Astrocyte (in vitro differentiated cells and primary cell): ENCODE results near the gene CFAP206. TPM values are rescaled to one million over a fixed set of nuclear protein-coding genes. Genes with fewer than 3 reads are reported as not detected.
A peak's percentile ranks its signal among the peaks of the same experiment; 100 is the strongest.

Experiments used
- DNase-seq: peaks from one replicate; pipeline ENCODE4 v3.0.0-alpha.2; 2010; ENCODE audit warnings: low read depth
- FAIRE-seq: peaks from 2 replicates; lab custom pipeline; 2011; peaks lifted over from hg19 to GRCh38; lab: Jason Lieb, UNC
- H2AFZ ChIP-seq: 2 replicates; pipeline ENCODE4 v1.6.0; 2012; ENCODE audit warnings: low read depth, low read length, inconsistent platforms
- H3K27ac ChIP-seq: 2 replicates; pipeline ENCODE4 v1.5.1; 2011; ENCODE audit warnings: low read depth, low read length, inconsistent platforms
- H3K27me3 ChIP-seq: 2 replicates; pipeline ENCODE4 v1.6.0; 2011; ENCODE audit warnings: low read length, inconsistent platforms; ENCODE audit not compliant: insufficient read depth
- H3K36me3 ChIP-seq: 2 replicates; pipeline ENCODE4 v1.5.1; 2011; ENCODE audit warnings: low read length, inconsistent platforms; ENCODE audit not compliant: insufficient read depth
- H3K4me1 ChIP-seq: 2 replicates; pipeline ENCODE4 v1.5.1; 2011; ENCODE audit warnings: low read length, inconsistent platforms; ENCODE audit not compliant: insufficient read depth
- H3K4me2 ChIP-seq: 2 replicates; pipeline ENCODE4 v1.6.0; 2012; ENCODE audit warnings: low read length, inconsistent platforms
- H3K4me3 ChIP-seq: 2 replicates; pipeline ENCODE4 v1.5.1; 2011; ENCODE audit warnings: low read depth, mild to moderate bottlenecking, low read length, inconsistent platforms; ENCODE audit not compliant: insufficient read depth
- H3K79me2 ChIP-seq: 2 replicates; pipeline ENCODE4 v1.6.0; 2012; ENCODE audit warnings: mild to moderate bottlenecking, low read length, inconsistent platforms; ENCODE audit not compliant: insufficient read depth
- H3K9ac ChIP-seq: 2 replicates; pipeline ENCODE4 v1.6.0; 2012; ENCODE audit warnings: mild to moderate bottlenecking, low read length, inconsistent platforms
- H3K9me3 ChIP-seq: 2 replicates; pipeline ENCODE4 v1.5.1; 2012; ENCODE audit warnings: low read depth, mild to moderate bottlenecking, low read length, inconsistent platforms; ENCODE audit not compliant: insufficient read depth
- H4K20me1 ChIP-seq: 2 replicates; pipeline ENCODE4 v1.6.0; 2012; ENCODE audit warnings: low read length, inconsistent platforms; ENCODE audit not compliant: insufficient read depth
- H3K27ac Mint-ChIP-seq: one replicate; pipeline ENCODE4 v1.8.0; 2021; ENCODE audit warnings: mild to moderate bottlenecking, mixed read lengths; ENCODE audit not compliant: unreplicated experiment
- H3K27me3 Mint-ChIP-seq: one replicate; pipeline ENCODE4 v1.8.0; 2021; ENCODE audit warnings: low read depth, mixed read lengths; ENCODE audit not compliant: unreplicated experiment
- H3K36me3 Mint-ChIP-seq: one replicate; pipeline ENCODE4 v1.8.0; 2021; ENCODE audit warnings: low read depth, mixed read lengths; ENCODE audit not compliant: unreplicated experiment
- H3K4me1 Mint-ChIP-seq: one replicate; pipeline ENCODE4 v1.8.0; 2021; ENCODE audit warnings: low read depth, mixed read lengths; ENCODE audit not compliant: unreplicated experiment
- H3K4me3 Mint-ChIP-seq: one replicate; pipeline ENCODE4 v1.8.0; 2021; ENCODE audit warnings: mild to moderate bottlenecking, moderate library complexity, mixed read lengths; ENCODE audit not compliant: unreplicated experiment
- H3K9me3 Mint-ChIP-seq: one replicate; pipeline ENCODE4 v1.8.0; 2021; ENCODE audit warnings: mild to moderate bottlenecking, mixed read lengths; ENCODE audit not compliant: unreplicated experiment
- CTCF ChIP-seq: IDR thresholded peaks from 2 replicates; pipeline ENCODE4 v1.5.1; 2011; ENCODE audit warnings: low read depth, mild to moderate bottlenecking, inconsistent platforms, low read length, moderate library complexity; ENCODE audit not compliant: insufficient read depth
- EZH2 ChIP-seq: IDR thresholded peaks from 2 replicates; pipeline ENCODE4 v1.6.1; 2012; ENCODE audit warnings: mild to moderate bottlenecking, low read length, inconsistent platforms; ENCODE audit not compliant: insufficient read depth
- total RNA-seq: library from RNA; stranded (reverse); gene quantifications from 2 replicates; pipeline ENCODE4 v1.2.1, GENCODE V29; 2021

CFAP206 gene
- total RNA-seq, 1 donor from 2014 or later: 0.79 TPM

- Histone ChIP-seq H3K27ac (no peak overlapping the region), H3K4me3 (no peak overlapping the region), H4K20me1 (no peaks in the 10 kb centered on the region), H3K27me3 (no peaks in the 10 kb centered on the region), H2AFZ (no peak overlapping the region), H3K36me3 (no peaks in the 10 kb centered on the region), H3K9me3 (no peaks in the 10 kb centered on the region), H3K4me1 (no peaks in the 10 kb centered on the region), H3K4me2 (no peak overlapping the region), H3K79me2 (no peaks in the 10 kb centered on the region), H3K9ac (no peak overlapping the region)
- H3K36me3 Mint-ChIP-seq: no peaks in the 10 kb centered on the region
- no peaks in the 10 kb centered on the region for H3K4me1 Mint-ChIP-seq
- no peaks in the 10 kb centered on the region for H3K9me3 Mint-ChIP-seq
- H3K27ac Mint-ChIP-seq: no peak overlapping the region
- FAIRE-seq (no peak), DNase-seq (no peak)
- H3K4me3 Mint-ChIP-seq: no peak overlapping the region
- H3K27me3 Mint-ChIP-seq: no peaks in the 10 kb centered on the region
- TF ChIP-seq CTCF: no peak
- no peak for TF ChIP-seq EZH2
These were observed 22.7 kb downstream of the CFAP206 start for GRCh38 chr6:87430499-87430898.

GRCh38 chr6:87431263-87431662 lies 23.5 kb downstream of the CFAP206 start:
- H3K9me3 Mint-ChIP-seq: no peaks in the 10 kb centered on the region
- Histone ChIP-seq H3K36me3 (no peaks in the 10 kb centered on the region), H3K27ac (no peak overlapping the region), H3K4me3 (no peak overlapping the region), H3K79me2 (no peaks in the 10 kb centered on the region), H3K9me3 (no peaks in the 10 kb centered on the region), H3K4me1 (no peaks in the 10 kb centered on the region), H4K20me1 (no peaks in the 10 kb centered on the region), H3K9ac (no peak overlapping the region), H3K27me3 (no peaks in the 10 kb centered on the region), H3K4me2 (no peak overlapping the region), H2AFZ (no peak overlapping the region)
- H3K4me1 Mint-ChIP-seq: no peaks in the 10 kb centered on the region
- DNase-seq: no peak
- FAIRE-seq: no peak
- TF ChIP-seq CTCF (no peak), EZH2 (no peak)
- H3K27me3 Mint-ChIP-seq: no peaks in the 10 kb centered on the region
- no peak overlapping the region for H3K27ac Mint-ChIP-seq
- H3K36me3 Mint-ChIP-seq: no peaks in the 10 kb centered on the region
- H3K4me3 Mint-ChIP-seq: no peak overlapping the region

GRCh38 chr6:87436435-87436834 lies 28.7 kb downstream of the CFAP206 start:
- peak; percentile 79 for FAIRE-seq
- DNase-seq: peak; percentile 53
- H3K36me3 Mint-ChIP-seq: no peaks in the 10 kb centered on the region
- TF ChIP-seq EZH2 (no peak), CTCF (no peak)
- Histone ChIP-seq H3K27me3 (no peaks in the 10 kb centered on the region), H3K4me3 (no peak overlapping the region), H3K9ac (no peak overlapping the region), H2AFZ (no peak overlapping the region), H3K4me1 (no peaks in the 10 kb centered on the region), H4K20me1 (no peaks in the 10 kb centered on the region), H3K79me2 (no peaks in the 10 kb centered on the region), H3K4me2 (no peak overlapping the region), H3K9me3 (no peaks in the 10 kb centered on the region), H3K36me3 (no peaks in the 10 kb centered on the region), H3K27ac (no peak overlapping the region)
- H3K27me3 Mint-ChIP-seq: no peaks in the 10 kb centered on the region
- H3K4me1 Mint-ChIP-seq: peaks cover 2% of the 10 kb centered on the region
- no peak overlapping the region for H3K27ac Mint-ChIP-seq
- H3K9me3 Mint-ChIP-seq: no peaks in the 10 kb centered on the region
- H3K4me3 Mint-ChIP-seq: no peak overlapping the region
